ENCODE results near the gene RSU1. TPM values are rescaled to one million over a fixed set of nuclear protein-coding genes. Genes with fewer than 3 reads are reported as not detected.

RSU1 gene
- polyA plus RNA-seq, 4 donors = 19.2 to 37.0 (median 21.7) TPM

- no peak for FAIRE-seq
Observed at GRCh38 chr10:16854623-16855022, 37.4 kb upstream of the RSU1 start.

GRCh38 chr10:16853809-16854208, 36.6 kb upstream of the RSU1 start:
- Histone ChIP-seq H3K4me3 (ENCODE audit: low read depth in 1 of 3, low read length in 3 of 3) (no peak overlapping the region), H3K9me3 (ENCODE audit: control insufficient read depth in 2 of 2, insufficient read depth in 1 of 2, low read depth in 1 of 2, low read length in 1 of 2) (no peaks in the 10 kb centered on the region), H3K27ac (ENCODE audit: low read depth in 1 of 3, low read length in 2 of 3) (no peak overlapping the region), H3K4me1 (ENCODE audit: control insufficient read depth in 3 of 3, insufficient read depth in 2 of 3, low read depth in 1 of 3, low read length in 2 of 3) (peaks cover 0 to 9% (median 0%) of the 10 kb centered on the region in 3 donors), H3K36me3 (ENCODE audit: control insufficient read depth in 3 of 3, insufficient read depth in 2 of 3, low read depth in 1 of 3, low read length in 3 of 3) (no peaks in the 10 kb centered on the region), H3K27me3 (ENCODE audit: control insufficient read depth in 3 of 3, insufficient read depth in 3 of 3, low read length in 3 of 3) (no peaks in the 10 kb centered on the region)
- WGBS, 3 donors = 86 to 87% (median 87%) methylated on average over 4 of the region's 4 CpGs
- FAIRE-seq (no peak), DNase-seq (no peak)

More at GRCh38 chr10:16854623-16855022, 37.4 kb upstream of the RSU1 start:
- Histone ChIP-seq H3K4me3 (ENCODE audit: low read depth in 1 of 3, low read length in 3 of 3) (no peak overlapping the region), H3K27ac (ENCODE audit: low read depth in 1 of 3, low read length in 2 of 3) (no peak overlapping the region), H3K36me3 (ENCODE audit: control insufficient read depth in 3 of 3, insufficient read depth in 2 of 3, low read depth in 1 of 3, low read length in 3 of 3) (no peaks in the 10 kb centered on the region), H3K9me3 (ENCODE audit: control insufficient read depth in 2 of 2, insufficient read depth in 1 of 2, low read depth in 1 of 2, low read length in 1 of 2) (no peaks in the 10 kb centered on the region), H3K27me3 (ENCODE audit: control insufficient read depth in 3 of 3, insufficient read depth in 3 of 3, low read length in 3 of 3) (no peaks in the 10 kb centered on the region), H3K4me1 (ENCODE audit: control insufficient read depth in 3 of 3, insufficient read depth in 2 of 3, low read depth in 1 of 3, low read length in 2 of 3) (peaks cover 0 to 9% (median 0%) of the 10 kb centered on the region in 3 donors)
- DNase-seq = peak; percentile 51 to 64

- FAIRE-seq (no peak), DNase-seq (peak in 1 of 2 donors; percentile 35)
- WGBS, 3 donors = 42 to 54% (median 50%) methylated on average over 4 of the region's 4 CpGs
- Histone ChIP-seq H3K27me3 (ENCODE audit: control insufficient read depth in 3 of 3, insufficient read depth in 3 of 3, low read length in 3 of 3) (no peaks in the 10 kb centered on the region), H3K9me3 (ENCODE audit: control insufficient read depth in 2 of 2, insufficient read depth in 1 of 2, low read depth in 1 of 2, low read length in 1 of 2) (no peaks in the 10 kb centered on the region), H3K4me3 (ENCODE audit: low read depth in 1 of 3, low read length in 3 of 3) (no peak overlapping the region), H3K36me3 (ENCODE audit: control insufficient read depth in 3 of 3, insufficient read depth in 2 of 3, low read depth in 1 of 3, low read length in 3 of 3) (no peaks in the 10 kb centered on the region), H3K27ac (ENCODE audit: low read depth in 1 of 3, low read length in 2 of 3) (no peak overlapping the region), H3K4me1 (ENCODE audit: control insufficient read depth in 3 of 3, insufficient read depth in 2 of 3, low read depth in 1 of 3, low read length in 2 of 3) (peaks cover 0 to 9% (median 0%) of the 10 kb centered on the region in 3 donors)
Observed at GRCh38 chr10:16853201-16853600, 36.0 kb upstream of the RSU1 start.

DNA sequence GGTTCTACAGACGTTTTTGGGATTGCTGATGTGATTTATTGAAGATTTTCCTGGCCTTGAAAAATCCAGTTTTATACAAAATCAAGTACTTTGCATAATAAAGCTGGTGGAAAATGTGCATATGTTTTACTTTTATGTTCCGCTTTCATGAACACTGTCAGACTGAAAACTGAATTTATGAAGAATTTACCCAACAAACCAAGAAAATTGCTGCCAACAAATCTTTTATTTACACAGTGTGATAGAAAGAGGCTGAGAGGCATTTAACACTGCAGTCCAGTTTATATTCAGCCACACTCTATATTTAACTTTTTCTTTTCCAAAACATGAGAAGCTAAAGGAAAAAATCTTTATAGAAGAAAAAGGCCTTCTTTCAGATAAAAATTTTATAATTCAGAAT, 35.4 kb upstream of the RSU1 start:
- 44 to 58% (median 58%) methylated on average over 2 of the region's 2 CpGs for WGBS, 3 donors
- Histone ChIP-seq H3K4me3 (ENCODE audit: low read depth in 1 of 3, low read length in 3 of 3) (no peak overlapping the region), H3K27ac (ENCODE audit: low read depth in 1 of 3, low read length in 2 of 3) (no peak overlapping the region), H3K27me3 (ENCODE audit: control insufficient read depth in 3 of 3, insufficient read depth in 3 of 3, low read length in 3 of 3) (no peaks in the 10 kb centered on the region), H3K9me3 (ENCODE audit: control insufficient read depth in 2 of 2, insufficient read depth in 1 of 2, low read depth in 1 of 2, low read length in 1 of 2) (no peaks in the 10 kb centered on the region), H3K4me1 (ENCODE audit: control insufficient read depth in 3 of 3, insufficient read depth in 2 of 3, low read depth in 1 of 3, low read length in 2 of 3) (peaks cover 0 to 9% (median 0%) of the 10 kb centered on the region in 3 donors), H3K36me3 (ENCODE audit: control insufficient read depth in 3 of 3, insufficient read depth in 2 of 3, low read depth in 1 of 3, low read length in 3 of 3) (no peaks in the 10 kb centered on the region)
- no peak for DNase-seq
- no peak for FAIRE-seq

GRCh38 chr10:16848562-16849154, 31.4 kb upstream of the RSU1 start:
- H3K36me3 ChIP-seq (ENCODE audit: control insufficient read depth in 3 of 3, insufficient read depth in 2 of 3, low read depth in 1 of 3, low read length in 3 of 3) = no peaks in the 10 kb centered on the region

GRCh38 chr10:16847644-16848043, 30.4 kb upstream of the RSU1 start:
- no peak for DNase-seq
- FAIRE-seq = no peak
- no peaks in the 10 kb centered on the region for H3K4me1 ChIP-seq (ENCODE audit: control insufficient read depth in 3 of 3, insufficient read depth in 2 of 3, low read depth in 1 of 3, low read length in 2 of 3)
- WGBS, 3 donors = 61 to 71% (median 68%) methylated on average over 6 of the region's 6 CpGs
- H3K27ac ChIP-seq (ENCODE audit: low read depth in 1 of 3, low read length in 2 of 3) = no peak overlapping the region
- H3K36me3 ChIP-seq (ENCODE audit: control insufficient read depth in 3 of 3, insufficient read depth in 2 of 3, low read depth in 1 of 3, low read length in 3 of 3) = no peaks in the 10 kb centered on the region
- no peaks in the 10 kb centered on the region for H3K9me3 ChIP-seq (ENCODE audit: control insufficient read depth in 2 of 2, insufficient read depth in 1 of 2, low read depth in 1 of 2, low read length in 1 of 2)
- no peak overlapping the region for H3K4me3 ChIP-seq (ENCODE audit: low read depth in 1 of 3, low read length in 3 of 3)
- H3K27me3 ChIP-seq (ENCODE audit: control insufficient read depth in 3 of 3, insufficient read depth in 3 of 3, low read length in 3 of 3) = no peaks in the 10 kb centered on the region

More at GRCh38 chr10:16848562-16849154, 31.4 kb upstream of the RSU1 start:
- 85 to 89% (median 86%) methylated on average over 10 of the region's 10 CpGs for WGBS, 3 donors
- DNase-seq (no peak), FAIRE-seq (no peak)
- Histone ChIP-seq H3K27me3 (ENCODE audit: control insufficient read depth in 3 of 3, insufficient read depth in 3 of 3, low read length in 3 of 3) (no peaks in the 10 kb centered on the region), H3K27ac (ENCODE audit: low read depth in 1 of 3, low read length in 2 of 3) (no peak overlapping the region), H3K4me1 (ENCODE audit: control insufficient read depth in 3 of 3, insufficient read depth in 2 of 3, low read depth in 1 of 3, low read length in 2 of 3) (peaks cover 0 to 5% (median 0%) of the 10 kb centered on the region in 3 donors), H3K4me3 (ENCODE audit: low read depth in 1 of 3, low read length in 3 of 3) (no peak overlapping the region), H3K9me3 (ENCODE audit: control insufficient read depth in 2 of 2, insufficient read depth in 1 of 2, low read depth in 1 of 2, low read length in 1 of 2) (no peaks in the 10 kb centered on the region)

DNA sequence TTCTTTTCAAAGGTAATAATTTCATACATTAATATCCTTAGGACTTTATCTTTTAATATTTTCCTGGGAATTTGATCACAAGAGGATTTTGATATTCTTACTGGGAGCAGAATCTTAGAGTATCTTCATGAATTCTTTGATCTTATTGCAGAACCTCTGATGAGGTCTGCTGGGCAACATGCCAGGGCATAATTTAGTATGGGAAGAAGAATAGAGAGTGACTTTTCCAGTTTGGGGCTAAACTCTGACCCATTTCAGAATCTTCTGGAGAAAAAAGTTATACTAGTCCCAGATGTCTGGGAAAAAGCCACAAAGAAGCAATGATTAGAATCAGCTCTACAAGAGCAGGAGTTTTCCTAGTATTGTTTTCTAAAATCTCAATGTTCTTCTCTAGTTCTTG, 28.0 kb upstream of the RSU1 start:
- no peaks in the 10 kb centered on the region for H3K4me1 ChIP-seq (ENCODE audit: control insufficient read depth in 3 of 3, insufficient read depth in 2 of 3, low read depth in 1 of 3, low read length in 2 of 3)
- no peaks in the 10 kb centered on the region for H3K27me3 ChIP-seq (ENCODE audit: control insufficient read depth in 3 of 3, insufficient read depth in 3 of 3, low read length in 3 of 3)
- no peaks in the 10 kb centered on the region for H3K36me3 ChIP-seq (ENCODE audit: control insufficient read depth in 3 of 3, insufficient read depth in 2 of 3, low read depth in 1 of 3, low read length in 3 of 3)
- no peak overlapping the region for H3K4me3 ChIP-seq (ENCODE audit: low read depth in 1 of 3, low read length in 3 of 3)
- DNase-seq (no peak), FAIRE-seq (no peak)
- no peak overlapping the region for H3K27ac ChIP-seq (ENCODE audit: low read depth in 1 of 3, low read length in 2 of 3)
- no peaks in the 10 kb centered on the region for H3K9me3 ChIP-seq (ENCODE audit: control insufficient read depth in 2 of 2, insufficient read depth in 1 of 2, low read depth in 1 of 2, low read length in 1 of 2)

DNA sequence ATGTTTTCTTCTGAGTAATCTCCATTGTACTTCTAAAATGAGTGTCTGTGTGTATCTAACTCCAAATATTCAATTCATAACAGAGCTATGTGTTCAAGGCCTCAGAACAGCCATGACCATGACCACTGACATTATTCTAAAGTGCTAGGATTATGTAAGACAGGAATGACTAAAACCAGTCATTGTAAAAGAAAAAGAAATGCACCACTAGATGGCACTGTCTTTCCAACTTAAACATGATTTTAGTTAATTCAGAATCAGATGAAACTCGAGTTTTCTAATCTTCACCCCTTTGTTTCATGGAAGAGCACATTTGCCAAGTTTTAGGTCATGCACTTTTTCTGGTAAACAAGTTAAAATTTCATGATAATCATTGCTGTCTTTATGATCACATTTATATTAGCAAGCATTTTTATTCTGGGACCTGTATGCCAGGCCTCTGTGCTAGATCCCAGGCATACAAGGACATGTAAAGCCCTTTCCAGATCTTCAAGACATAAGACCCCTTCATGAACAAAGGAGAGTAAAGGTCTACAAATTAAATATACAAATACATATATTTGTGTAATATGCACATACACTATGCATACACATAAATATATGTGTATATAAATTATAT, 26.1 kb upstream of the RSU1 start:
- Histone ChIP-seq H3K4me1 (ENCODE audit: control insufficient read depth in 3 of 3, insufficient read depth in 2 of 3, low read depth in 1 of 3, low read length in 2 of 3) (no peaks in the 10 kb centered on the region), H3K27me3 (ENCODE audit: control insufficient read depth in 3 of 3, insufficient read depth in 3 of 3, low read length in 3 of 3) (no peaks in the 10 kb centered on the region), H3K9me3 (ENCODE audit: control insufficient read depth in 2 of 2, insufficient read depth in 1 of 2, low read depth in 1 of 2, low read length in 1 of 2) (no peaks in the 10 kb centered on the region), H3K36me3 (ENCODE audit: control insufficient read depth in 3 of 3, insufficient read depth in 2 of 3, low read depth in 1 of 3, low read length in 3 of 3) (no peaks in the 10 kb centered on the region), H3K27ac (ENCODE audit: low read depth in 1 of 3, low read length in 2 of 3) (no peak overlapping the region), H3K4me3 (ENCODE audit: low read depth in 1 of 3, low read length in 3 of 3) (no peak overlapping the region)
- peak; percentile 58 to 59 for DNase-seq
- FAIRE-seq = peak; percentile 75
- WGBS, 3 donors = 0 to 3% (median 0%) methylated on average over 1 of the region's 1 CpG

- no peak for FAIRE-seq
- 48 to 61% (median 60%) methylated on average over 8 of the region's 8 CpGs for WGBS, 3 donors
- peaks cover 0 to 6% (median 0%) of the 10 kb centered on the region in 3 donors for H3K36me3 ChIP-seq (ENCODE audit: control insufficient read depth in 3 of 3, insufficient read depth in 2 of 3, low read depth in 1 of 3, low read length in 3 of 3)
- H3K4me3 ChIP-seq (ENCODE audit: low read depth in 1 of 3, low read length in 3 of 3) = no peak overlapping the region
- H3K27me3 ChIP-seq (ENCODE audit: control insufficient read depth in 3 of 3, insufficient read depth in 3 of 3, low read length in 3 of 3) = no peaks in the 10 kb centered on the region
- no peaks in the 10 kb centered on the region for H3K4me1 ChIP-seq (ENCODE audit: control insufficient read depth in 3 of 3, insufficient read depth in 2 of 3, low read depth in 1 of 3, low read length in 2 of 3)
- no peaks in the 10 kb centered on the region for H3K9me3 ChIP-seq (ENCODE audit: control insufficient read depth in 2 of 2, insufficient read depth in 1 of 2, low read depth in 1 of 2, low read length in 1 of 2)
- H3K27ac ChIP-seq (ENCODE audit: low read depth in 1 of 3, low read length in 2 of 3) = no peak overlapping the region
- no peak for DNase-seq
Observed at GRCh38 chr10:16835228-16835627, 18.0 kb upstream of the RSU1 start.
